WTC11 (cell line): ENCODE data around the gene PLCG2. TPM values are rescaled to one million over a fixed set of nuclear protein-coding genes. Genes with fewer than 3 reads are reported as not detected.

ENCODE experiments used
- ATAC-seq: fragments of 200-7000 bp; cut with Tn5 transposase; 2 replicates; pipeline ENCODE4 v1.10.0; 2021; ENCODE audit warnings: mild to moderate bottlenecking, moderate library complexity
- CTCF ChIA-PET: fragments of 300-600 bp; sonication (Branson Sonifier 250); formaldehyde crosslinking; loops from one replicate; lab custom pipeline; 2021; ENCODE audit warnings: antibody characterized with exemption; lab: Charles Lee
- POLR2A ChIA-PET: fragments of 350-600 bp; sonication (Branson Sonifier 250); formaldehyde crosslinking; loops from one replicate; lab custom pipeline; 2021; ENCODE audit warnings: antibody characterized with exemption; lab: Charles Lee
- DNase-seq: peaks from one replicate; pipeline ENCODE4 v3.0.0; 2021; ENCODE audit warnings: low spot score
- H3K27ac Mint-ChIP-seq: 2 replicates; pipeline ENCODE4 v1.8.0; 2021; ENCODE audit warnings: mixed read lengths
- H3K27me3 Mint-ChIP-seq: 2 replicates; pipeline ENCODE4 v1.8.0; 2021; ENCODE audit warnings: low read depth, mild to moderate bottlenecking, moderate library complexity, mixed read lengths
- H3K36me3 Mint-ChIP-seq: 2 replicates; pipeline ENCODE4 v1.8.0; 2021; ENCODE audit warnings: mixed read lengths
- H3K4me1 Mint-ChIP-seq: 2 replicates; pipeline ENCODE4 v1.8.0; 2022; ENCODE audit warnings: mixed read lengths
- H3K4me3 Mint-ChIP-seq: 2 replicates; pipeline ENCODE4 v1.8.0; 2021; ENCODE audit warnings: mild to moderate bottlenecking, moderate library complexity, mixed read lengths
- H3K9me3 Mint-ChIP-seq: 2 replicates; pipeline ENCODE4 v1.8.0; 2021; ENCODE audit warnings: mixed read lengths
- ATF6 ChIP-seq: sonication (generic); formaldehyde crosslinking; IDR thresholded peaks from 2 replicates; pipeline ENCODE4 v1.8.1; 2023; ENCODE audit warnings: mild to moderate bottlenecking, missing genetic modification reagents
- CTCF ChIP-seq: fragments of 200-600 bp; IDR thresholded peaks from 2 replicates; pipeline ENCODE4 v1.8.0; 2022; ENCODE audit warnings: antibody characterized with exemption
- E2F4 ChIP-seq: sonication (generic); formaldehyde crosslinking; IDR thresholded peaks from 2 replicates; pipeline ENCODE4 v1.8.1; 2022; ENCODE audit warnings: low read depth, mild to moderate bottlenecking, moderate library complexity, missing genetic modification reagents, borderline replicate concordance
- FOXP1 ChIP-seq: sonication (generic); formaldehyde crosslinking; IDR thresholded peaks from 2 replicates; pipeline ENCODE4 v1.8.0; 2022; ENCODE audit warnings: missing genetic modification reagents, mild to moderate bottlenecking, moderate library complexity, borderline replicate concordance
- FOXP4 ChIP-seq: sonication (generic); formaldehyde crosslinking; IDR thresholded peaks from 2 replicates; pipeline ENCODE4 v1.8.0; 2022; ENCODE audit warnings: mild to moderate bottlenecking, missing genetic modification reagents
- GABPB1 ChIP-seq: sonication (generic); formaldehyde crosslinking; IDR thresholded peaks from 2 replicates; pipeline ENCODE4 v1.8.1; 2023; ENCODE audit warnings: mild to moderate bottlenecking, missing genetic modification reagents
- MLX ChIP-seq: sonication (generic); formaldehyde crosslinking; IDR thresholded peaks from 2 replicates; pipeline ENCODE4 v1.8.1; 2023; ENCODE audit warnings: mild to moderate bottlenecking, missing genetic modification reagents, moderate library complexity
- MYBL2 ChIP-seq: sonication (generic); formaldehyde crosslinking; IDR thresholded peaks from 2 replicates; pipeline ENCODE4 v1.8.1; 2023; ENCODE audit warnings: mild to moderate bottlenecking, moderate library complexity, missing genetic modification reagents
- NFATC4 ChIP-seq: fragments of 250-450 bp; sonication (Bioruptor Pico); IDR thresholded peaks from 2 replicates; pipeline ENCODE4 v1.9.0; 2021; ENCODE audit warnings: mild to moderate bottlenecking
- NR2C2 ChIP-seq: sonication (generic); formaldehyde crosslinking; IDR thresholded peaks from 2 replicates; pipeline ENCODE4 v1.8.0; 2022; ENCODE audit warnings: mild to moderate bottlenecking, missing genetic modification reagents
- PREB ChIP-seq: sonication (generic); formaldehyde crosslinking; IDR thresholded peaks from 2 replicates; pipeline ENCODE4 v1.8.1; 2022; ENCODE audit warnings: mild to moderate bottlenecking, missing genetic modification reagents, moderate library complexity, borderline replicate concordance
- USF1 ChIP-seq: sonication (generic); formaldehyde crosslinking; IDR thresholded peaks from 2 replicates; pipeline ENCODE4 v1.8.0; 2022; ENCODE audit warnings: mild to moderate bottlenecking, missing genetic modification reagents
- ZMAT4 ChIP-seq: fragments of 250-450 bp; sonication (Bioruptor Pico); IDR thresholded peaks from 2 replicates; pipeline ENCODE4 v1.9.0; 2021; ENCODE audit warnings: mild to moderate bottlenecking
- ZNF138 ChIP-seq: sonication (generic); formaldehyde crosslinking; conservative IDR thresholded peaks from 2 replicates; pipeline ENCODE4 v1.8.1; 2022; ENCODE audit warnings: mild to moderate bottlenecking, moderate library complexity, missing genetic modification reagents
- ZNF317 ChIP-seq: sonication (generic); formaldehyde crosslinking; IDR thresholded peaks from 2 replicates; pipeline ENCODE4 v1.8.1; 2023; ENCODE audit warnings: low read depth, mild to moderate bottlenecking, moderate library complexity, missing genetic modification reagents, borderline replicate concordance
- ZNF425 ChIP-seq: fragments of 250-450 bp; sonication (Bioruptor Pico); conservative IDR thresholded peaks from 2 replicates; pipeline ENCODE4 v1.9.0; 2021; ENCODE audit warnings: mild to moderate bottlenecking
- ZNF512 ChIP-seq: sonication (generic); formaldehyde crosslinking; IDR thresholded peaks from 2 replicates; pipeline ENCODE4 v1.8.1; 2022; ENCODE audit warnings: missing genetic modification reagents, borderline replicate concordance
- total RNA-seq: library from RNA; stranded (reverse); gene quantifications from 3 replicates; pipeline ENCODE4 v1.2.3, GENCODE V29; 2021

The PLCG2 gene
- total RNA-seq, 1 experiment from 2014 or later, result 7.0 TPM

GRCh38 chr16:81882559-81882958 is 103.5 kb downstream of the PLCG2 start (continued):
- no peak for TF ChIP-seq ZNF425 (CRISPR knock-in tag)

GRCh38 chr16:81883235-81883634 is 104.1 kb downstream of the PLCG2 start:
- H3K36me3 Mint-ChIP-seq, result no peaks in the 10 kb centered on the region
- no peaks in the 10 kb centered on the region for H3K27me3 Mint-ChIP-seq
- DNase-seq (no peak), ATAC-seq (no peak)
- no peak overlapping the region; the same call in 1 of the 2 replicates for H3K27ac Mint-ChIP-seq
- peaks cover 12% of the 10 kb centered on the region for H3K4me1 Mint-ChIP-seq
- H3K9me3 Mint-ChIP-seq, result no peaks in the 10 kb centered on the region
- no peak overlapping the region for H3K4me3 Mint-ChIP-seq
- TF ChIP-seq GABPB1 (no peak), MYBL2 (CRISPR knock-in tag) (no peak), ZNF317 (CRISPR knock-in tag) (no peak), CTCF (no peak), E2F4 (CRISPR knock-in tag) (no peak), USF1 (no peak), FOXP4 (no peak), ZNF512 (CRISPR knock-in tag) (no peak), ZNF138 (no peak), FOXP1 (CRISPR knock-in tag) (no peak), NR2C2 (CRISPR knock-in tag) (no peak), ATF6 (CRISPR knock-in tag) (no peak), MLX (CRISPR knock-in tag) (no peak), ZNF425 (CRISPR knock-in tag) (no peak), ZMAT4 (CRISPR knock-in tag) (no peak), PREB (CRISPR knock-in tag) (no peak), NFATC4 (no peak)
- ChIA-PET POLR2A (no interaction called here), CTCF (interaction anchor here (0.6 to 1.5 kb wide), 2 partner anchors 9 to 104 kb away, joined by 3 to 5 read pairs; partner anchors contain the start of gene PLCG2)
